Glutamatergic neuron (in vitro differentiated cells): ENCODE results near the gene NTM. TPM values are rescaled to one million over a fixed set of nuclear protein-coding genes. Genes with fewer than 3 reads are reported as not detected.

Experiments used
- DNase-seq: peaks from one replicate; pipeline ENCODE4 v3.0.0; 2022
- H3K27ac Mint-ChIP-seq: one replicate; pipeline ENCODE4 v1.8.0; 2020; ENCODE audit warnings: mild to moderate bottlenecking, mixed read lengths, inconsistent platforms; ENCODE audit not compliant: unreplicated experiment
- H3K27me3 Mint-ChIP-seq: one replicate; pipeline ENCODE4 v1.8.0; 2020; ENCODE audit warnings: mild to moderate bottlenecking, moderate library complexity, mixed read lengths, inconsistent platforms; ENCODE audit not compliant: unreplicated experiment
- H3K36me3 Mint-ChIP-seq: one replicate; pipeline ENCODE4 v1.8.0; 2020; ENCODE audit warnings: mild to moderate bottlenecking, mixed read lengths, inconsistent platforms; ENCODE audit not compliant: unreplicated experiment
- H3K4me1 Mint-ChIP-seq: one replicate; pipeline ENCODE4 v1.8.0; 2020; ENCODE audit warnings: mild to moderate bottlenecking, low read depth, mixed read lengths, inconsistent platforms; ENCODE audit not compliant: unreplicated experiment
- H3K4me3 Mint-ChIP-seq: one replicate; pipeline ENCODE4 v1.8.0; 2020; ENCODE audit warnings: mild to moderate bottlenecking, mixed read lengths, inconsistent platforms; ENCODE audit not compliant: unreplicated experiment
- H3K9me3 Mint-ChIP-seq: one replicate; pipeline ENCODE4 v1.8.0; 2020; ENCODE audit warnings: mild to moderate bottlenecking, moderate library complexity, mixed read lengths, inconsistent platforms; ENCODE audit not compliant: unreplicated experiment
- CTCF ChIP-seq: fragments of 200-600 bp; sonication (generic); IDR thresholded peaks from one replicate; pipeline ENCODE4 v1.5.0; 2021; ENCODE audit not compliant: partially characterized antibody, unreplicated experiment
- total RNA-seq: library from RNA; stranded (reverse); fragmentation: NEBNext Ultra II Directional; extraction: Animal tissue kit (Norgen Biotek cat#: 25700); gene quantifications from one replicate; pipeline ENCODE4 v1.2.1, GENCODE V29; 2021; ENCODE audit not compliant: unreplicated experiment

Gene NTM
- total RNA-seq, 1 donor from 2014 or later: 1.2 TPM

DNA sequence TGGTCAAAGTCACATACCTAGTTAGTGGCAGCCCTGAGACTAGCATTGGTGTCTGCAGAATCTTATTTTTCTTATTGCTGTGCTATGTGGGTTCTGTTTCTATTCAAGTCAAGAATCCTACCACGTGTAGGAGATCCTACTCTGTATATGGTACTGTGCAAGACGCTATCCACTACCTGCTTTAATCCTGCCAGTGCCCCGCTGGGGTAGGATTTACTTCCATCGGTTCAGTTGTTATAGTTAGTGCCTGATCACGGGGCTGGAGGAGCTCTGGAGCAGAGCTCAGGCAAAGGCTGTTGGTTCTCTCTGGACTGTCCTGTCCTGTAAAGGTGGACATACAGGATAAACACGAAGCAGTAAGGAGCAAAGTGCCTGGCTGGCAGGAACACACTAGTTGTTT lies 167.9 kb downstream of the NTM start:
- no peaks in the 10 kb centered on the region for H3K9me3 Mint-ChIP-seq
- TF ChIP-seq CTCF: no peak
- no peak for DNase-seq
- H3K27me3 Mint-ChIP-seq: peaks cover 4% of the 10 kb centered on the region
- no peak overlapping the region for H3K27ac Mint-ChIP-seq
- peaks cover 4% of the 10 kb centered on the region for H3K4me1 Mint-ChIP-seq
- no peak overlapping the region for H3K4me3 Mint-ChIP-seq
- H3K36me3 Mint-ChIP-seq: no peaks in the 10 kb centered on the region

DNA sequence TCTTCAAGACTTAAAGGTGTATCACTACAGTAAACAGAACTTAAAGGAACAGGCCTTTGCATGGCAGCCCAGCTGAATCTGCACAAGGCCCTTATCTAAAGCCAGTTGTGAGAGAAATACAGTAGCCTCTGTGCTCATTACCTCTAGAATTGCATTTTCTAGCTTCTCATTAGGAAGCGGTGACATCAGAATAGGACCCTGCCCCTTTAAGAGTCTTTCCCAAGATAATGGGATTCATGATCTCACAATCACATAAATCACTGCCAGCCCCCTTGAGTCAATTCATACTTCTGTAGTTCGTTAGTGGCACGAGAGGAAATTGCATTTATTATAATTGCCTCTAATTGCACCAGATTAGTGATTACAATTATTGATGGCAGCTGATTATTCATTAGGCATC lies 170.3 kb downstream of the NTM start:
- Mint-ChIP-seq H3K4me1 (peaks cover 4% of the 10 kb centered on the region), H3K9me3 (no peaks in the 10 kb centered on the region), H3K27me3 (peaks cover 4% of the 10 kb centered on the region), H3K27ac (no peak overlapping the region), H3K36me3 (no peaks in the 10 kb centered on the region), H3K4me3 (no peak overlapping the region)
- no peak for DNase-seq
- no peak for TF ChIP-seq CTCF

- peaks cover 2% of the 10 kb centered on the region for H3K27me3 Mint-ChIP-seq
- DNase-seq: no peak
These were observed 173.1 kb downstream of the NTM start for GRCh38 chr11:131543389-131544025.

GRCh38 chr11:131544591-131544990 lies 174.2 kb downstream of the NTM start:
- Mint-ChIP-seq H3K4me3 (no peak overlapping the region), H3K27ac (no peak overlapping the region), H3K27me3 (peaks cover 2% of the 10 kb centered on the region), H3K4me1 (peaks cover 2% of the 10 kb centered on the region), H3K36me3 (no peaks in the 10 kb centered on the region), H3K9me3 (no peaks in the 10 kb centered on the region)
- TF ChIP-seq CTCF: no peak
- DNase-seq: no peak

More at GRCh38 chr11:131543389-131544025, 173.1 kb downstream of the NTM start:
- Mint-ChIP-seq H3K4me3 (no peak overlapping the region), H3K9me3 (no peaks in the 10 kb centered on the region), H3K36me3 (no peaks in the 10 kb centered on the region), H3K27ac (no peak overlapping the region), H3K4me1 (peaks cover 2% of the 10 kb centered on the region)
- TF ChIP-seq CTCF: no peak

DNA sequence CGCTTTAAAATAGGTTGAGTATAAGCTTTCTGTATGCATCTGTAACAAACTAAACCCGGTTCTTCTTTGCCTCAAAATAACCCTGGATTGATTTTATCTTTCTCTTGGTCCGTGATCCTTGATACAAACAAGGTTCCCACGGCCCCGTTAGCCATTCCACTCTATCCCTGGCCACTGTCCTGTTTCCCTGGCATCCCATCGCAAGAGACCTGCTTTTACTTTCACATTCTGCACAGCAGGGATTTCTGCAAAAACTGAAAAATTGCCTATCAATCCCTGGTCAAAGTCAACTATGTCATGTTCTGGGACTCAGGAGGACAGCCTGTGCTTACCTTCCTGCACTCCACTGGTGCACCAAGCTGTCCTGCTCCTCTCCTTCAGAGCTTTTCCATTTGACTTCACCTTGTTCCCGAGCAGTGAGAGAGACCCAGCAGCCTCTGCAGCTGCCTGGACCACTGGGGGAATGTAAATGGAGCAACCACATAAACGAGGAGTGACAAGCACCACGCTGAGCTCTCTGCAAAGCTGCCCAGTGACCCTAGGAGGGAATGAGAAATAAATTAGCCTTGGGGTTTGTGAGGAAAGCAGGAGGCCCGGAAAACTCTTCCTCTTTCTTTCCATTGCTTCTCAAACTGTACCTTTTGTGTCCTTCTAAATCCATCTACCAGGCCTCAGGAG lies 175.9 kb downstream of the NTM start:
- no peak for DNase-seq
- Mint-ChIP-seq H3K4me1 (peaks cover 2% of the 10 kb centered on the region), H3K27ac (no peak overlapping the region), H3K27me3 (peaks cover 2% of the 10 kb centered on the region), H3K4me3 (no peak overlapping the region), H3K9me3 (no peaks in the 10 kb centered on the region), H3K36me3 (no peaks in the 10 kb centered on the region)
- no peak for TF ChIP-seq CTCF
